K562 (cell line): ENCODE results near the gene MINDY4B. TPM values are rescaled to one million over a fixed set of nuclear protein-coding genes. Genes with fewer than 3 reads are reported as not detected.

Experiments
- BRD9 ChIP-seq: fragments of 450-650 bp; IDR thresholded peaks from 2 replicates; pipeline ENCODE4 v1.6.1; 2018; ENCODE audit warnings: low read depth; ENCODE audit not compliant: partially characterized antibody
- CTBP1 ChIP-seq: fragments of 450-650 bp; IDR thresholded peaks from 2 replicates; pipeline ENCODE4 v1.6.1; 2016; ENCODE audit warnings: borderline replicate concordance
- HDAC8 ChIP-seq: fragments of 450-650 bp; IDR thresholded peaks from 2 replicates; pipeline ENCODE4 v1.6.1; 2016; ENCODE audit warnings: mild to moderate bottlenecking, missing genetic modification characterization, moderate library complexity, missing compliant biosample characterization
- MAZ ChIP-seq, 2 experiments: fragments of 450-650 bp in 1 of 2; sonication (generic) in 1 of 2; formaldehyde crosslinking; IDR thresholded peaks in 1 of 2; conservative IDR thresholded peaks in 1 of 2; 2 replicates each; pipeline versions ENCODE4 v1.4.0 to v1.5.0; 2020; ENCODE audit warnings: mild to moderate bottlenecking in 1 of 2, missing genetic modification reagents in 1 of 2
- RAD21 ChIP-seq, 2 experiments: fragments of 250-450 bp in 1 of 2; fragments of 450-650 bp in 1 of 2; sonication (Bioruptor Pico) in 1 of 2; formaldehyde crosslinking in 1 of 2; IDR thresholded peaks in 1 of 2; conservative IDR thresholded peaks in 1 of 2; 2 replicates each; pipeline versions ENCODE4 v1.4.0 to v1.8.0; 2020 to 2022; ENCODE audit warnings: mild to moderate bottlenecking in 2 of 2, moderate library complexity in 1 of 2
- RNF2 ChIP-seq: sonication (generic); IDR thresholded peaks from 2 replicates; pipeline ENCODE4 v1.6.1; 2016
- ZC3H4 ChIP-seq: sonication (generic); formaldehyde crosslinking; IDR thresholded peaks from 2 replicates; pipeline ENCODE4 v1.9.0; 2021; ENCODE audit warnings: missing genetic modification reagents, borderline replicate concordance
- polyA plus RNA-seq, 8 experiments: library from polyadenylated mRNA; depleted of rRNA in 4 of 8; stranded (reverse) in 5 of 8; unstranded in 3 of 8; fragments of >200 nt; fragmentation: Nextera tagmentation in 2 of 8; fragmentation: Illumina TruSeq in 1 of 8; extraction: Ambion mirVana in 2 of 8; extraction: Trizol in 1 of 8; gene quantifications; 2 replicates each; pipeline versions ENCODE4 v1.2.1 to v1.2.3, GENCODE V29; 2011 to 2014; ENCODE audit warnings: inconsistent platforms in 1 of 8, missing spikeins in 1 of 8
- total RNA-seq, 7 experiments: library from RNA; depleted of rRNA in 6 of 7; stranded (reverse); fragments of >200 nt in 6 of 7; fragmentation: Illumina TruSeq in 2 of 7; extraction: Trizol in 2 of 7; gene quantifications; 2 replicates each; pipeline versions ENCODE4 v1.2.1 to v1.2.3, GENCODE V29; 2011 to 2021; ENCODE audit warnings: low replicate concordance in 1 of 7
- TF ChIP-seq, protein P1 (sequence below): IDR thresholded peaks from 2 replicates; pipeline ENCODE4 v1.6.1; 2011; ENCODE audit warnings: borderline replicate concordance, low read depth, mild to moderate bottlenecking, moderate library complexity, low read length; ENCODE audit not compliant: insufficient read depth, poor library complexity, severe bottlenecking
- TF ChIP-seq, protein P2 (sequence below): sonication (generic); formaldehyde crosslinking; IDR thresholded peaks from 2 replicates; pipeline ENCODE4 v1.8.0; 2022; ENCODE audit warnings: missing genetic modification reagents, mild to moderate bottlenecking, moderate library complexity, borderline replicate concordance

The MINDY4B gene
- total and polyA plus RNA-seq, 9 of the 15 experiments (the other 6 are each of a cell fraction or from before 2014, with no cell fraction given): not detected

DNA sequence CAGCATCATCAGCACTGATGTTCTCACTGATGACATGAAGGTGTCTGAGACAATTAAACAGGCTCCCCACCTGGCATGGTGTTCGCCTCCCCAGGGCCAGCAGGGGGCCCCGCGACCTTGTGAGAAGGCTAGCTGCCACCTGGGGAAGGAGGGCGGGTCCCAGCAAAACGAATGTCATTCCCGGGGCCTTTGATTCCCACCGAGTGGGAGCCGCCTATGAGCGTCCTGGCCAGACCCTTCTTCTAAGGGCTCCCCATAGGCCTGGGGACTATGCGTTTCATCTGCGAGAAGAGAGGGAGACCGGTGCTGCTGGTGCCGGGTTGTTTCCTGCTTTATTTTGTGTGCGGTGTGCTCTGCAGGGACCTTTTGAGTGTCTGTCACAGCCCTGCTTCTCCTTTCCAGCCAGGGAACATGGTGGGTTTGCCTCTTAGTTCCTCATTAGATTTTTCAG lies 20.5 kb upstream of the MINDY4B start (continued):
- TF ChIP-seq BRD9 (no peak), CTBP1 (peak; percentile 43; the same call in 1 of the 2 replicates), HDAC8 (tag) (no peak), RAD21 (CRISPR knock-in tag; conservative IDR thresholded peaks at IDR 0.05 in 1 of 2, IDR thresholded peaks at IDR 0.05 in 1 of 2) (peak; percentile 68 to 79), RNF2 (peak; percentile 55; the same call in 1 of the 2 replicates), ZC3H4 (CRISPR knock-in tag) (no peak), MAZ (CRISPR knock-in tag; conservative IDR thresholded peaks at IDR 0.05 in 1 of 2, IDR thresholded peaks at IDR 0.05 in 1 of 2) (peak in 1 of 2 experiments; percentile 27; a peak in 1 of 4 replicates)
- TF ChIP-seq, protein P1, sequence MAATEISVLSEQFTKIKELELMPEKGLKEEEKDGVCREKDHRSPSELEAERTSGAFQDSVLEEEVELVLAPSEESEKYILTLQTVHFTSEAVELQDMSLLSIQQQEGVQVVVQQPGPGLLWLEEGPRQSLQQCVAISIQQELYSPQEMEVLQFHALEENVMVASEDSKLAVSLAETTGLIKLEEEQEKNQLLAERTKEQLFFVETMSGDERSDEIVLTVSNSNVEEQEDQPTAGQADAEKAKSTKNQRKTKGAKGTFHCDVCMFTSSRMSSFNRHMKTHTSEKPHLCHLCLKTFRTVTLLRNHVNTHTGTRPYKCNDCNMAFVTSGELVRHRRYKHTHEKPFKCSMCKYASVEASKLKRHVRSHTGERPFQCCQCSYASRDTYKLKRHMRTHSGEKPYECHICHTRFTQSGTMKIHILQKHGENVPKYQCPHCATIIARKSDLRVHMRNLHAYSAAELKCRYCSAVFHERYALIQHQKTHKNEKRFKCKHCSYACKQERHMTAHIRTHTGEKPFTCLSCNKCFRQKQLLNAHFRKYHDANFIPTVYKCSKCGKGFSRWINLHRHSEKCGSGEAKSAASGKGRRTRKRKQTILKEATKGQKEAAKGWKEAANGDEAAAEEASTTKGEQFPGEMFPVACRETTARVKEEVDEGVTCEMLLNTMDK: peak; percentile 69
- TF ChIP-seq, protein P2, sequence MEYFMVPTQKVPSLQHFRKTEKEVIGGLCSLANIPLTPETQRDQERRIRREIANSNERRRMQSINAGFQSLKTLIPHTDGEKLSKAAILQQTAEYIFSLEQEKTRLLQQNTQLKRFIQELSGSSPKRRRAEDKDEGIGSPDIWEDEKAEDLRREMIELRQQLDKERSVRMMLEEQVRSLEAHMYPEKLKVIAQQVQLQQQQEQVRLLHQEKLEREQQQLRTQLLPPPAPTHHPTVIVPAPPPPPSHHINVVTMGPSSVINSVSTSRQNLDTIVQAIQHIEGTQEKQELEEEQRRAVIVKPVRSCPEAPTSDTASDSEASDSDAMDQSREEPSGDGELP (CRISPR knock-in tag): peak; percentile 34; the same call in 1 of the 2 replicates
- TF ChIP-seq, all 486 proteins: peak for 13
